Left ventricle myocardium superior (tissue), 1 donor: ENCODE data around the gene SLC6A2. TPM values are rescaled to one million over a fixed set of nuclear protein-coding genes. Genes with fewer than 3 reads are reported as not detected.

ENCODE experiments used
- ATAC-seq: fragments of 200-7000 bp; cut with Tn5 transposase; one replicate; pipeline ENCODE4 v1.9.1; 2020; ENCODE audit warnings: mild to moderate bottlenecking, moderate library complexity
- DNase-seq: peaks from one replicate; pipeline ENCODE4 v3.0.0-alpha.2; 2020
- intact Hi-C: fragments of 100-400 bp; cut with micrococcal nuclease; formaldehyde crosslinking; loops from one replicate; pipeline ENCODE4 v1.11.0; 2022
- total RNA-seq: library from RNA; stranded (reverse); fragmentation: NEBNext Ultra II Directional; extraction: Animal tissue kit (Norgen Biotek cat#: 25700); gene quantifications from one replicate; pipeline ENCODE4 v1.2.1, GENCODE V29; 2021
- donor health status: DM: no; HTN: yes; CAD: no; lungs with severe emphysema.

The SLC6A2 gene
- total RNA-seq, 1 donor from 2014 or later = not detected

DNA sequence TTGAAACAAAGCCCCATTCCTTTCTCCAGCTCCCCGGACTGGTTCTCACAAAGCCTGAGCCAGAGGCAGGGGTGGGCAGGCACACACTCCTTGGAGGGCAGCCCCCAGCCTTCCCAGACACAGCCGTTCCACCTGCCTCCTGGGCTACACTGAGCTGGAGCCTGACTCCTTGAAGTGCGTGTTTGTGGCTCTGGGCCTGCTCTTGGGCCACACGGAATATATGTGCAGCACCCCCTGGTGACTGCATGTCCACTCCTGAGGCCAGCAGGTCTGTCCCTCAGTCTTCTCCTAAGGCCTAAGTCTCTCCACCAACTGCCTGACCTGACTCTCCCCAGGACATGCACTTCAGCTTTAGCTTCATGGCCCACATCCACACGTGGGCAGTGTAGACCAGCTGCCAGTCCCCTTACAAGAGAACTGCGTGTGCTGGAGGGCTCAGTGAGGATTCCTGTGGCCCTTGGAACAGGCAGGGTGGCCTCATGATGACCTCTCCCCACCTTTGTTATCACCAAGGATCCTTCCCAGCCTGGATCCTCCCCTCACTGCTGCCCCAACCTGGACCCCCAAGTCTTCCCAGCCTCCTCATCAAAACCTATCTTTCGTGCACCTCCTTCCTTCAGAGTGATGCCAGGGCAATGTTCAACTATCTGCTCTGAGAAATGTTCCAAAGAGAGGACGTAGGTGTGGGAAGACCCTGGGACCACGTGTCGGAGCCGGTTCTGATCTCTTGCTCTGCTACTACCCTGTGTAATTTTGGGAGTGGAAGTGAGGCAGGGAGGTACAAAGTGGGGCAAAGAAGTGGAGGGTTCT, 12.4 kb upstream of the SLC6A2 start:
- no peak for DNase-seq
- intact Hi-C loops = no loop called here
- ATAC-seq = no peak

DNA sequence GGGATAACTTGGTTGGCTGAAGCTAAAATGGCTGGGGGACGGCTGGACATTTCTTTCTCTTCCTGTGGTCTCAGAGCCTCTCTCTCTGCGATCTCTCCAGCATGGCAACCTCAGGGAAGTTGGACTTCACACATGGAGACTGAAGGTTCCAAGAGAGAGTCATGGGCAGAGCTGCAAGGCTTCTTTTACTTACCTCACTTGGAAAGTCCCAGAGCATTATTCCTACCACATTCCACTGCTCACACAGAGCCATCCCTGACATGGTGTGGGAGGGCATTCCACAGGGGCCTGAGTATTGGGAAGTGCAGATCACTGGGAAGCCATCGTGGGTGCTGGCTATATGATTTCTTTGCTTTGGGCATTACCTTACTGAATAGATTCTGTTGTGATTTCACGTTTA, 9.8 kb upstream of the SLC6A2 start:
- no peak for DNase-seq
- intact Hi-C loops = no loop called here

DNA sequence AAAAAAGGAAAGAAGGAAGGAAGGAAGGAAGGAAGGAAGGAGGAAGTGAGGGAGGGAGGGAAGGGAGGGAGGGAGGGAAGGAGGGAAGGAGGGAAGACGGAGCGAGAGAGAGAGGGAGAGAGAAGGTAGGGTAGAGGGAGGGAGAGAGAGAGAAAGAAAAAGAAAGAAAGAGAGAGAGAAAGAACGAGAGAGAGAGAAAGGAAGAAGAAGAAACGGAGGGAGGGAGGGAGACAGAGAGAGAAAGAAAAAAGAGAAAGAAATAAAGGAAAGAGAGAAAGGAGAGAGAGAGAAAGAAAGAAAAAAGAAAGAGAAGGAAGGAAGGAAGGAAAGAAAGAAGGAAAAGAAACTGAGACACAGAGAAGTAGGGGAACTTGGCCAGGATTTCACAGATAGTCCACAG, 8.4 kb upstream of the SLC6A2 start:
- no peak for DNase-seq
- ATAC-seq = no peak
- intact Hi-C loops = no loop called here

More for the DNA sequence above, 9.8 kb upstream of the SLC6A2 start:
- ATAC-seq = no peak

DNA sequence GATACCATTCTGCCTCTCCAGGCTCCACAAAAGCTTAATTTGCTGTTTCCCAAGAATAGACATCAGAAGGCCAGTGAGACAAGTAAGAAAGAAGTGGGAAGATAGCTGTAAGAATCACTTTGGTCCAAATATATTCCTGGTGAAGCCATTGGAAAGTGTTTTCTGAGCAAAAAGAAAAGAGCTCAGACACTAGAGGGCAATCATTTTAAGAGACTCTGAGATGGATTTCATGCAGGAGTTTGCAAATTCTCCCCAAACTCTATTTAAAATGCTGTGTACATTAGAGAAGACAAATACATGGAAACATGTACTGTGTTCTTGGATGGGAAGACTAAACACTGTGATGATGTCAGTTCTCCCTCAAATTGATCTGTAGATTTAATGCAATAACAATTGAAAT, 8.0 kb upstream of the SLC6A2 start:
- no peak for DNase-seq
- intact Hi-C loops = no loop called here
- ATAC-seq = no peak

DNA sequence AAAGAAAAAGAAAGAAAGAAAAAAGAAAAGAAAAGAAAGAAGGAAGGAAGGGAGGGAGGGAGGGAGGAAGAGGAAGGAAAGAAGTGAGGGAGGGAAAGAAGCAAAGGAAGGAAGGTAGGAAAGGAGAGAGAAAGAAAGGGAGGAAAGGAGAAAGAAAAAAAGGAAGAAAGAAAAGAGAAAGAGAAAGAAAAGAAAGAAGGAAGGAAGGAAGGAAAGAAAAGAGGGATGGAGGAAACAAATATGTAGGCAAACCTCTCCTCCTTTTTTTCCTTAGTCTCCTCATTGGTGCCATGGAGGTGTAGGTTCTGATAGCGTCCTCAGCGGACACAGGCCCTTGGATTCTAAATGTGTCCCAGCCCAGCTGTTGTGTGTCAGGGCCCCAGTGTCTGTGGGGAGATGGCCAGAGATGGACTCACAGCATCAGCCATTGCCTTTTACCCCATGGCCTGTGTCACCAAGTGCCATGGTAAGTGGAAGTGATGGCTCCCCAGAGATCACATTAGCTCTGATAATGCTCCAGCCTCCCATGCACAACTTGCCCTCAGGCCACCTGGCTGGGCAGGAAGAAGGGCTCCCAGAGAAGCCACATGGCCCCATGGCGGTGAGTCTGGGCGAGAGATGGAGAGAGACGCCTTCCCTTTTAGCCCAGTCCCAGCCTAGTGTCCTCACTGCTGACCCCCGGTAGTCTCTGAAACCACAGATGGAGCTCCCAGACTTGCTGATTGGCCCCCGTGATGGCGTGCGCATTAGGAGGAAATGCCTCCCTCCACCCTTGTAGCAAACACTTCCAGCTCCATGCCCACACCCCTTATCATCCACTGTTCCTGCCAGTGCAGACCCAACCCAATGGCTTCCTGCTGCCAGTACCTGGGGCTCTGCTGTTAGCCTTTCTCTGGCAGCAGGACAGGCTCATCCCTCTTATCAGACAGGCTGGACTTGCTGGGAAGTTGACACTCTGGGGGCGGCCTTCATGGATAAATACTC, 3.7 kb upstream of the SLC6A2 start:
- intact Hi-C loops = no loop called here
- no peak for DNase-seq
- no peak for ATAC-seq

DNA sequence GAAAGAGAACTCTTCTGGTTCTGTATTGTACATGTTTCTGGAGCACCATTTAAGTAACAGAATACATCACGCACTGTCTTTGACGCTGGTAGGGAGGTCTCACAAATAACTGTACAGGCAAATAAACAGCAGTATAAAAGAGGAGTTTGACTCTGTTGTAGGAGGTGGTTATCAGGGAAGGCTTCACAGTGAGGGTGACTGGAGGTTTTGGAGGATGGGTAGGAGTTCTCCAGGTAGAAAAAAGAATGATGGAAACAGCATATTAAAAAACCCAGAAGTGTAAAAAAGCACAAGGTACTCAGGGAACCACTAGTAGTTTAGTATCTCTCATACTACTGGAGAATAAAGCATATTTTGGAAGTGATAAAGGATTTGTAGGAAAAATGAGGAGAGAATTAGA, 2.7 kb upstream of the SLC6A2 start:
- intact Hi-C loops = no loop called here
- DNase-seq (no peak), ATAC-seq (no peak)

DNA sequence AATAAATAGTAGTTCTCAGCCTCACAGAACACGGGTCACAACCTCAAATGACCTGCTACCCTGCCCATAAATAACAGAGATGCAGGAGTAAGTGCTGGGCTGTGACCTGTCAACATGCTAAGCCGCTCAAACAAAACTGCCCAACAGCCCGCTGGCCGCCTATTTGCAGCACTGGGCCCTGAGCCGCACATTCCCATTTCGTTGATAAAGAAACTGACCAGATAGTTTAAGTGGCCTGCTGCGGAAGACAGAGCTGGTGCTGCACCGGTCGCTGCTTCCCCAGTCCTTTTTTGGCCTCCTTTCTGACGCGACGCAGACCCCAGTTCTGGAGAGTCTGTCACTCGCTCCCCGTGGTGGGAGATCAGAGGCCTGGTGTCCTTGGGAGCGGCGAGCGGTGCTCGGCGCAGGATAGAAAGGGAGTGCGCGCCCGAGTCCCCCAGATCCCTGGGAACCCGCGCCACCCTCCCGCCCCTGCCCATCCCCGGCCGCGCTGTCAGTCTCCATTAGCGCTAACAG, 349 bp upstream of the SLC6A2 start:
- DNase-seq = no peak
- no peak for ATAC-seq
- intact Hi-C loops = no loop called here

DNA sequence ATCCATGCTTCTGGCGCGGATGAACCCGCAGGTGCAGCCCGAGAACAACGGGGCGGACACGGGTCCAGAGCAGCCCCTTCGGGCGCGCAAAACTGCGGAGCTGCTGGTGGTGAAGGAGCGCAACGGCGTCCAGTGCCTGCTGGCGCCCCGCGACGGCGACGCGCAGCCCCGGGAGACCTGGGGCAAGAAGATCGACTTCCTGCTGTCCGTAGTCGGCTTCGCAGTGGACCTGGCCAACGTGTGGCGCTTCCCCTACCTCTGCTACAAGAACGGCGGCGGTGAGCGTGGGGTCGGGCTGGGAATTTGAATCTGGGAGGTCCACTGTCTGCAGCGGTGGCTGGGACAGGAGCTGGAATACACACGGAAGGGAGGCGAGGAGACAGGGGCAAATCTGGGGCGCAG, 904 bp downstream of the SLC6A2 start:
- ATAC-seq (no peak), DNase-seq (no peak)
- intact Hi-C loops = no loop called here

DNA sequence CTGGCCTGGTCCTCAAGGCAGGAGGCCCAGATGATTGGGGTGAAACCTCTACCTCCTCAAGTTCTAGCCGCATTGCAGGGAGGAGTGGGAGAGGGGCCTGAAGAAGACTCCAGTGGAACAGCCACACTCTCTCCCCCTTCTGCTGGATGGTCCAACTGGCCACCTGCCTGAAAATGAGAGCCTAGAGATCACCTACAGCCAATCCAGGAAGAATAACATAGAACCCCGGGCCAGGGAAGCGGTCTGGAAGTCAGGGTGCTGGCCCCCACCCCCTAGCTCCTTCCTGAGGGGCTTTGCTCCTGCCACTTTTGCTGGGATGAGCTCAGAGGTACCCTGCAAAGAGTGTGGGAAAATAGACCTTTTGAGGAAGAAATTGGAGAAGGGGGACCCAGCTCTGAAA, 1.8 kb downstream of the SLC6A2 start:
- no peak for DNase-seq
- no peak for ATAC-seq
- intact Hi-C loops = no loop called here

DNA sequence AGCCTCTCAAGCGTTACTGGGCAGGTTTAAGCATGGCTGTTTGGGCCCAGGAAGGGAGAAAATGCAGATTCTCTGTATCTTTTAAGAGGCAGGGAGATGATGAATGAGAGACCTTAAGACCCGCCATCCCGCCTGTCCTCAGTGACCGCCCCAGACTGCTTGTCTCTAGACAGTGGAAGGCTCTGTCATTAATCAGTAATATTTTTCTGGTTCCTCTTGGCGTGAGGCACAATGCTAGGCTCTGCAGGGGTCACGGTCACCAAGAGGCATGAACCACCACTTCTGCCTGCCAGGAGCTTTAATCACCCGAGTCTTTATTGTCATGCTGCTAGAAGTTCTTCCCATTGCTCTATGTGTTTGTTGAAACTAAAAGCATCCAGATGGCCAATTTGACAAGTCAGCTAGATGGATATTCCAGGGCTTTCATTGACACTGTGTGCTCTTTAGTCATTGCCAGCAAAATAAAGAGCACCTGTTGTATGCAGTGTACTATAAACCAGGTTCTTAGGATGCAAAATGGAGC, 3.2 kb downstream of the SLC6A2 start:
- no peak for DNase-seq

DNA sequence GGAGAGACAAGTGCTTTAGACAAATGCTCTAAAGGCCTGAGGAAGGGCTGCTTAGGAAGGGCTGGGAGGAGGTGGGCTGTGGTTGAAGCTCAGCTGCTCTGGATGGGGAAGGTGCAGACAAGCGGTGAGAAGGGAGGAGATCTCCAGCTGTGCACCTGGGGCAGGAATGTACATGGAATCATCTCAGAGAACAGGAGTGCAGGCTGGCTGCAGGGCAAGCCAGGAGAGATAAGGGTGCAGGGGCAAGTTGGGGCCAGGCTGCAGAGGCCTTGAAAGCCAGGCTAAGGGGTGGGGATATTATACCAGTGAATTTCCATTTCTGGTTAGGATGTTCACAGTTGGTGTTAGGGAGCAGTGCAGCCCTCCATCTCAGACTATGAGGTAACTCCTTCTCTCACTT, 4.2 kb downstream of the SLC6A2 start:
- DNase-seq = no peak

More for the DNA sequence above, 3.2 kb downstream of the SLC6A2 start:
- no peak for ATAC-seq
- intact Hi-C loops = no loop called here

DNA sequence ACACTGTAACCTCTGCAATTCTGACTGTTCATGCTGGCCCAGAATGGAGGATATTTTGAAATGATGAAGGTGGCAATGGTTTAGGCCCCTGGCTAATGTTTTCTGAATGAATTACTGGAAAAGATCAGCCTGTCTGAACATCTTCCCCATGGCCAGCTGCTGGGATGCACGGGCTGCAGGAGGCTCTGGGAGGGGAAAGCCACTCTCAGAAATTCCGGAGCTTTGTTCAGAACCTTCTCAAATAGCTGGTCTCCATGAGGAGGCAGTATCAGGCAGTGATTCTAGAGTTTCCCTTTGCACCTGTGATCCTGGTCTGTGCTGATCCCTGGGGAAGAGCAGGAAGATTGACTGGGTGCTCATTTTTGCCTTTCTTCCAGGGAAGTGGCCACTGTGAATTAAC, 5.0 kb downstream of the SLC6A2 start:
- no peak for DNase-seq
- no peak for ATAC-seq
- intact Hi-C loops = no loop called here

More for the DNA sequence above, 4.2 kb downstream of the SLC6A2 start:
- ATAC-seq = no peak
- intact Hi-C loops = no loop called here

DNA sequence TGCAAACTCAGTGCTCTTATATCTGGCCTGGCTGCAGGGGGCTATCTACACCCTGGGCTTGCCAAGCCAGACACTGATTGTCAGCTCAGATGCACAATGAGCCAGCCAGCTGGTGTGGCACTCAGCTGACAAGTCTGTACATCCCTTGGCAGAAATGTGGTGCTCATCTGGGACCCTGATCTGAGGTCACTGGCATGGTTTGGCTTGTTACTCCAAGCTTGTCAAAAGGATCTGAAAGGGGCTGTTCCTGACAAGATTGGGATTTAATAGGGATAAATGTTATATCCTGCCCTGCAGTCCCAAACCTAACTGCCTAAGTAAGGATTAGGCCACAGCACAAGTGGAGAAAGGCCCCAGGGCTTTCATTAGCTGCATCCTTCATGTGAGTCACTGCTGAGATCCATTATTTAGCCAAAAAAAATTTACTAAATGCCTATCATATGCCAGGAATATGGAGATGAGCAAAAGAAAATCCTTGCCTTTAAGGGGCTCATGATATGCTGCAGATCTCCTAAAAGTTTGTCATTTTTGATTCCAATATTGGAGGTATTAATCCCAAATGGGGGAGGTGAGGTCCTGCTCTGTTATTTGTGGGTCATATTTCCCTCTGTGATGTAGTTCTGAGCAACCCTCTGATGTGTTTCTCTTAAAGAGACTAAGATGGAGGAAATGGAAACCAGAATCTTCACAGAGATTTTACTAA, 6.3 kb downstream of the SLC6A2 start:
- DNase-seq (no peak), ATAC-seq (peak; percentile 61)
- intact Hi-C loops = no loop called here

DNA sequence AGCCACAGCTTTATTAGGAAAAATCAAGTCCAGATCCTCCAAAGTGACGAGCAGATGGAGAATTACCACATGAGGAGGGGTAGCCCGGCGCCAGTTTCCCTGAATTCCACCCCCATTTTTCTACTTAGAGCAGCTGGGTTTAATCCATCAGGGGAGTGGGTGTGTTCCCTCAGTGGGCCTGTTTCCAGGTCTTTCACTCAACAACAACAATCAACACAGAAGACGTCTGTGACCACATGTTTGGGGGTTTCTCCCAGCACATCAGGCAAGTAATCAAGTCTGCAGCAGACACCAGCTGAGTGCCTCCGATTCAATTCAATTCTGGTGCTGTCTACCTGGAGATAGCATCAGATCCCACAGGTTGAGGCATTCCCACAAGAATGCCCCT, 6.8 kb downstream of the SLC6A2 start:
- intact Hi-C loops = no loop called here
- DNase-seq (peak; percentile 53), ATAC-seq (peak; percentile 84)

DNA sequence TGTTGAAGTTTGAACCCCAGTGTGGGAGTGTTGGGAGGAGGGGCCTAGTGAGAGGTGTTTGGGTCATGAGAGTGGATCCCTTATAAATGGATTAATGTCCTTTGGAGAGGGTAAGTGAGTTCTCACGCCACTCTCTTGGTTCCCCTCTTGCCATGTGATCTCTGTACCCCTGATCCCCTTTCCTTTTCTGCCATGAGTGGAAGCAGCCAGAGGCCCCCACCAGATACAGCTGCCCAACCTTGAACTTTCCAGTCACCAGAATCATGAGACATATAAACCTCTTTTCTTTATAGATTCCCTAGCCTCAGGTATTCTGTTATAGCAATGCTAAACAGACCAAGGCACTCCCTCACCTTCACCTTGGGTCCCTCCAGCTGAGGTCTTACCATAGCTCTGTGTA, 7.4 kb downstream of the SLC6A2 start:
- intact Hi-C loops = no loop called here
- ATAC-seq = no peak
- no peak for DNase-seq

DNA sequence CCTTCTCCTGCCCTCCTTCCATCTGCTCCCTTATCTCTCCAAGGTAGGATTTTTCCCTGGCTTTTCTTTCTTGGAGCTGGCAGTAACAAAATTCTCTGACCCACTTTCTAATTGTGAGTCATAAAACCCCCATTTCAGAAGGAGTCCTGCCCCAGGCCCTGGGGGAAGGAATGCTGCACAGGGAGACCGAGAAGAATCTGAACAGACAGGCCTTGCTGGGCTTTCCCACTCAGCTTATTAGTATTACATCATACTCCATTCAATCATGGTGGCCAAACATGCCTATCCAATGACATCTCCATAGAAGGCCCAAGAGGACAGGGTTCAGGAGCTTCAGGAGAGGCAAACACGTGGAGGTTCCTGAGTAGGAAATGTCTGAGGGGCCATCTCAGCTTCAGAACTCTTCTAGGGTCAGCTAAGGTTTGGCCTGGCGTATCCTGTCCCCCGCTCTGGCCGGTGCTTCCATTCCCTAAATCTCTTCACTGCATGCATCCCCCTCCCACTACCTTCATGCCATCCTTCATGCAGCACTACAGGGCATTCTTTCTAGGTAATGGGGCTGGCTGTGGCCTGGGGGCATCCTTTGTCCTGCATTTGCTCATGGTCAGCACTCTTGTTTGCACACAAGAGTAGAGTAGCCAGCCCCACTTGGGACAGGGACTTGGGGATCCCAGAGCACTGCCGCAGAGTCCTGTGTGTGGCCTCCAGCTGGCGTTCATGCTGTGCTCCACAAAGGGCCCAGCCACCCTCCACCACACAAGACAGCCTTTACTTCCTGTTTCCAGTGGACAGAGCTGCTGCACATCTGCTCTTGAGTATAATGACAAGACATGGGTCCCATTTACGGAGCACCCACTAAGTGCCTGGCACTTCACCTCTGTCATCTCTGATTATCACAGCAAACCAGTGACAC, 8.2 kb downstream of the SLC6A2 start:
- peak; percentile 30 for ATAC-seq

DNA sequence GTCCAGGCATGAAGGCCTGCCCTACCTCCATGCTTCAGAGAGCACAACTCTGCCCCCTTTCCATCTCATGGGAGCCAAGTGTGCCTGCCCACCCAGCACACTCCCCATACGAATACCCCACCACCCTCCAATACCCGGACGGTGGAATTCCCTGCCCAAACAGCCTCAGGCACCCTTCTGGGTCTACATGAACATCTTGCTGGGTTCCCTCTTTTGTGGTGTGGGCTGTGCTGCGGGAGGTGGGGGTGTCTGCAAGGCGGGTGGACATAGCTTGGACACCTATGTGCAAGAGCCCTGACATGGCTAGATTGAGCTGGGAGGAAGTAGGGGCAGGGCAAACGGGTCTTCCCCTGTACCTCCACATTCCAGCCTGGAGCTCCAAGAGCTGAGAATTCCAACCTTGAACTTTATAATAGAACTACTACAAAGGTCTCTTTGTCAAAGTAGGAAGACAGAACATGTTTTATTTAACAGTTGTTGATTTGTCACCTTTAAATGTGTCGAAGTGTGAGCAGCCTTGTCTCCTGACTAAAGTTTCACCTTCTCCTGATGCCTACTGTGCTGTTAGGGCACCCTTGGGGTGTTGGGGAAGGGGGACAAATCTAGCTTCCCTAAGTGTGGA, 9.1 kb downstream of the SLC6A2 start:
- DNase-seq (no peak), ATAC-seq (no peak)

More for the DNA sequence above, 8.2 kb downstream of the SLC6A2 start:
- intact Hi-C loops = no loop called here
- no peak for DNase-seq

DNA sequence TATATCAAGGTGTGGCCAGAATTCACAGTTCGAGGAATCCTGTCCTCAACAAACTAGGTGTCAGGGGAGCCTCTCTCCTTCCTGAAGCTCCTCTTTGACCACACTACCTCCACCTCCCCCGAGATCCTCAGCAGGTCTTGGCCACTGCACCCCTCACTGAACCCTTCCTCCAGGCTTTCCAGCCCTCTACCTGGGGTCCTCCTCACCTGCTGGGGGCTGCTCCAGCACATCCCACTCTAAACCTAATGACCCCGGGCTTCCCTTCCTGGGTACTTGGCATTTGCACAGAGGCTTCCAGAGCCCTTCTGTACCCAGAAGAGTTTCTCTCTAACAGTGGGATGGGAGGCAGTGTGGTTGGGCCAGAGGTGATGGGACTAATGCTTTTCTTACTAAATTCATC, 9.7 kb downstream of the SLC6A2 start:
- ATAC-seq = no peak
- intact Hi-C loops = no loop called here
- DNase-seq = no peak

More for the DNA sequence above, 9.1 kb downstream of the SLC6A2 start:
- intact Hi-C loops = no loop called here
